ENCODE data around the gene PTPRC.

The PTPRC gene

GRCh38 chr1:198761859-198762616 is 123.2 kb downstream of the PTPRC start:
- DNase-seq (ENCODE audit: low read depth in 2 of 2): no peak

DNA sequence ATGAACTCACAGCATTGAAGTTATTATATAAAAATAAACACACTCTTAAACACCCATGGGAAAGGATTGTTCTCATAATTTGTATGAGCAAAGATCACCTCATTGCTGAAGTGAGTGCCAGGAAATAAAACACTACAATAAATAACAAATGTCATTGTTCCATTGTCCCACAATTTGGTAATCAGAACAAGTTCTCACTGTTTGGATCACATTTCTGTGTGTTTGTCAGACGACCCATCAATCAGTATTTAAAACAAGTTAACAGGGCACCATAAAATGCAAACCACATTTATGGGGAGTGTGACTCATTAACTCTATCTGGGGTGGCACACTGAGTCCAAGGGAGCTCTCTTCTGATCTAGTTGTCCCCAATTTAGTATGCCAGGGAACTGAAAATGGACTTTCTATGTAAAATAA is 124.5 kb downstream of the PTPRC start:
- no peak for DNase-seq (ENCODE audit: low read depth in 2 of 2)

- DNase-seq (ENCODE audit: low read depth in 2 of 2): no peak
These were observed 125.9 kb downstream of the PTPRC start for GRCh38 chr1:198764748-198765147.

DNA sequence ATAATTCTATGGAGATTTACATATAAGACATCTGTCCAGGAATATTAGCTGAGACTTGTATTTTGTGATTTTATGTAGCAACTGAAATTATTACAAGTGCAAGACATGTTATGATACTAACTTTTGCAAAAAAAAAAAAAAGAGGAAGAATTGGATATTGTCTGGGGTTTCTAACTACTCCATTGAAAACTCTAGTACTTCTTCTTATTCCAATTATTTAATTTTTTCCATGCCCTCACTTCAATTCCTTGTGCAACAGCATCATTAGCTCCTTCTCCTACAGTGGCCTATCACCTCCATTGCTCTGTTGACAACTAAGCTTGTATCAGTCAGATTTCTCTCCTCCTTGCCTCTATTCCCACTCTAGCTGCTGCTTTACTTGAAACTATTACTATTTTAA is 126.6 kb downstream of the PTPRC start:
- no peak for DNase-seq (ENCODE audit: low read depth in 2 of 2)

DNA sequence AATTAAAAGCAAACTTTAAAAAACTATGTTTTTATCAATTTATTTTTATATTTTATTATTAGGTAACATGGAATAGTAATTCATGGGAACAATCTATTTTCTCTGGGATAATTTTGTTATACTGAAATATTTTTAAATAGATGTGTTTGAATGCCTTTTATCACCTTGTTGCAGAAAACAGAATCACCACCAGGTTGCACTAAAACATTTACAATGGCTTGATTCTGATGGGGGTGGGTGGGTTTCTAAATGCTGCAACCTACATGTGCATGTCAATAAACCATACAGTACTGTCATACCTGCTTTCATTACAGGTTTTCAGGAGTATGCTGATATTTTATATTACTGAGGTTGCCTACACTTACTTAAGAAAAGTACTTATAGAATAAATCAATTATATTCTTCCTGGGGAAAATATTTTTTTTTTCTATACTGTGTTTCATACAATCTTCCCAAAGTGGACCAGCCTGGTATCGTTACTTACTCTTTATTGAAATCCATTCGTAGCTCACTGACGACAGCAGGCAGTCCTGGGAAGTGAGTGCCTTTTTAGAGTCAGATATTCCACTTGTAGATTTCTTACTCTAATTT is 132.8 kb downstream of the PTPRC start:
- DNase-seq (ENCODE audit: low read depth in 2 of 2): no peak

GRCh38 chr1:198772626-198773025 is 133.8 kb downstream of the PTPRC start:
- no peak for DNase-seq (ENCODE audit: low read depth in 2 of 2)

DNA sequence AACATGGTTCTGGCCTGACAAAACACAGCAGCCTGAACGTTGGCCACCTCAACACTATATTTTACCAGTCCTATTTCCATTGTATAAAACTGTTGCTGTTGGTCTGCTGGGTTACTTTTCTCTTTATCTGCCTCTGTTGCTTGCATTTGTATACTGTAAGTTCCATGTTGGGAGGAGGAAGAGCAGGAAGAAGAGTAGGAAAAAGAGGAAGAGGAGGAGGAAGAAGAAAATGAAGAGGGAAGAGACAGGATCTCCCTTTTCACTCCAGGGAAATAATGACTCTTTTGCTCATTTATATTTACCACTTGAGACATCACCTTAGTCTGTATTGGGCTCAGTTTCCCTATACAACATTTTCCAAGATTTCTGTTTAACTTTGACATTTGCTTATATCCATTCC is 134.2 kb downstream of the PTPRC start:
- DNase-seq (ENCODE audit: low read depth in 2 of 2): no peak

DNA sequence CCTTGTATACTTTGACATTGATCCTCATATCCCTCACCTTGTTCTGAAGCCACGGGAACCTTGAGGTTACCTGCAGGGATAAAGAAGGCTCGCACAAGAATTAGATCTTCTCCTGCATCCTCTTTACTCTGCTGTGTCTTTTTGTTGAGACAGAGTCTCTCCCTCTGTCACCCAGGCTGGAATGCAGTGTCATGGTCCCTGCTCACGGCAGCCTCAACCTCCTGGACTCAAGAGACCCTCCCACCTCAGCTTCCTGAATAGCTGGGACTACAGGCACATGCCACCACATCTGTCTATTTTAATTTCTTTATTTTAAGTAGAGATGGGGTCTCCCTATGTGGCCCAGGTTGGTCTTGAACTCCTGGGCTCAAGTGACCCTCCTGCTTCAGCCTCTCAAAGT is 134.7 kb downstream of the PTPRC start:
- DNase-seq (ENCODE audit: low read depth in 2 of 2): no peak

DNA sequence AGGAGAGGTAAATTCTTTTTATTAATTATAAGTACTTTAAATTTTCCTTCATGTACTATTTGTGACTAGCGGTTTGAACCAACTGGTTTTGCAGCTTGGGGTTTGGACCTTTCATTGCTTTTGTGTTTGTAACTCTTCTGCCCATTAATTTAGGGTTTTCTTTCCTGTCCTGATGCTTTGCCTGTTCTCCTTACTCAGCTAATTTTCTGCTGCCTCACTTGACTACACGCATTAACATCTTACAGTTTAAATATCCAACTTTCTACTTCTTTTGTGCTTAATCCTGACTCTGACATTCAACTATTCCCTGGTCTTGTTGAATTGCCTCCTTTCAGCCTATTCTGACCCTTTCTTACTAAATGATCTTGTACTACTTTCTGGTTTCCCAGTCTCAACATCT is 135.6 kb downstream of the PTPRC start:
- DNase-seq (ENCODE audit: low read depth in 2 of 2): no peak

DNA sequence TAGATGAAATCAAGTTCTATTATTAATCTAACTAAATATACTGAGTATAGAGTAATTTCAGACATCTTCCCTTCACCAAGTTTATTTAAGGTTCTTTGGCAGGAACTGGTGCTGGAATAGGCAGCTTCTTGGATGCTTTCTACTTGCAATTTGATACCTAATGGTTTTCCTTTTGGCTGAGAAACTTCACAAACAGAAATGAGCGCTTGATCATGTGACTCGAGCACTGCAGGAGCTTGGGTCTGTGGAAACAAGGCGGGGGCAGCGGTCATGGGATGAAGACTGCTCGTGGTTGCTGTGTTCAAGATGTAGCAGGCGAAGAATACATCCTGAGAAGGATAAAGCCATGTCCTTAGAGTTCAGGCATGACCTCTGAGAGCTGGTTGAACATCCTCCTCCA is 136.8 kb downstream of the PTPRC start:
- no peak for DNase-seq (ENCODE audit: low read depth in 2 of 2)

DNA sequence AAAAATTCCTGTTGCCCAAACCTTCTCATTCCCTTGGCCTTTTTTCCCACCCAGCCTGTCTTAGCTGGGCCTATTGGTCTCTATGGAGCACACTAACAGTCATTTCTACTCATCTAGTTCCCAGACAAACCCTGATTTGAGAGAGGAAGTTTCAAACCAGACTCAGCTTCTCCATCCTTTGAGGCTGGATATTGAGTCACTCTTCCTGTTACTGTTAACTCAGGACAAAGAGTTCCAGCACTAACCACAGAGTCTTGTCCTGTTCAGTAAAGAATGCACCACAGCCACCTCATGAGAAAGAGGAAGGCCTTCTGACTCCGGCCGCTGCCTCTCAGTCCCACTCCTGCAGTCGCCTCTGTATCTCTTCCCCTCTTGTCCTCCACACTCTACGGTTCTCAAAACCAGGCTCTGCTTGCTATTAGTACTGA is 137.8 kb downstream of the PTPRC start:
- DNase-seq (ENCODE audit: low read depth in 2 of 2): no peak

GRCh38 chr1:198778049-198778448 is 139.2 kb downstream of the PTPRC start:
- DNase-seq (ENCODE audit: low read depth in 2 of 2): no peak

DNA sequence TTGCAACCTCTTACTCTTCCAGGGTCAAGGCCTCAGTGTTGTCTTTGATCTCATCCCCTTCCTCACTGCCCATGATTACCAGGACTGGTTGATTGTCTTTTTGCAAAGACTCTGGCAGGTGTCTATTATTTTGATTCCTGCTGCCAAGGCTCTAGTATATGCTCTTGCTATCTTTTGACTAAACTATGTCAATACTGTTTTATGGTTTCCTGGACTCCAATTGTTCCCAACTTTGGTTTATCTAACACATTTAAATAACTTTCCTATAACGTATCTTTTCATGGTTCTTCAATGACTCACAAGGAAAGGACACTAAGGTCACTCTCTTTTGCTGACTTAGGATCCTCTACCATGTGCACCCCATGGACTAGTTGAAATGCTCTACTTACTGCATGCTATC is 141.5 kb downstream of the PTPRC start:
- no peak for DNase-seq (ENCODE audit: low read depth in 2 of 2)

GRCh38 chr1:198788561-198789064 is 149.8 kb downstream of the PTPRC start:
- DNase-seq (ENCODE audit: low read depth in 2 of 2): no peak

- no peak for DNase-seq (ENCODE audit: low read depth in 2 of 2)
These were observed 154.9 kb downstream of the PTPRC start for GRCh38 chr1:198793714-198794113.

GRCh38 chr1:198794498-198794897 is 155.7 kb downstream of the PTPRC start:
- no peak for DNase-seq (ENCODE audit: low read depth in 2 of 2)

- DNase-seq (ENCODE audit: low read depth in 2 of 2): no peak
These were observed 158.8 kb downstream of the PTPRC start for GRCh38 chr1:198797656-198798055.

GRCh38 chr1:198798923-198799386 is 160.1 kb downstream of the PTPRC start:
- no peak for DNase-seq (ENCODE audit: low read depth in 2 of 2)

- no peak for DNase-seq (ENCODE audit: low read depth in 2 of 2)
These were observed 166.8 kb downstream of the PTPRC start for GRCh38 chr1:198805498-198806151.

DNA sequence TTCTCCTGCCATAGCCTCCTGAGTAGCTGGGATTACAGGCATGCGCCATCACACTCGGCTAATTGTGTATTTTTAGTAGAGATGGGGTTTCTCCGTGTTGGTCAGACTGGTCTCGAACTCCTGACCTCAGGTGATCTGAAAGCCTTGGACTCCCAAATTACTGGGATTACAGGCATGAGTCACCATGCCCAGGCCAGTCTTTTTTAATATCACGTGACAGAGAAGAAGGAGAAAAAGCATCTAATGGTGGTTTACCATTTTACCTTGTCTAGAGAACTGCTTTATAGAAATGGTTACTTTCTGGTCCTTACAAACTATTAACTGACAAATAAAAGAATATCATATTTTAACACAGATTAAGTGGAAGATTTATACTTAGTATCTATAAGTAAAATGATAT is 168.0 kb downstream of the PTPRC start:
- DNase-seq (ENCODE audit: low read depth in 2 of 2): no peak
